ENCODE results near the gene BMX. TPM values are rescaled to one million over a fixed set of nuclear protein-coding genes. Genes with fewer than 3 reads are reported as not detected.
A peak's percentile ranks its signal among the peaks of the same experiment; 100 is the strongest.

The BMX gene
- polyA plus RNA-seq, 1 donor from 2014 or later: not detected

- Histone ChIP-seq H3K27me3 (ENCODE audit: insufficient read depth, low read depth, low read length) (no peaks in the 10 kb centered on the region), H3K9me3 (ENCODE audit: low read length) (no peaks in the 10 kb centered on the region), H2AFZ (ENCODE audit: low read depth, low read length) (no peak overlapping the region), H3K9ac (ENCODE audit: low read length) (no peak overlapping the region), H3K4me2 (ENCODE audit: low read length) (no peak overlapping the region), H3K79me2 (replicated peaks; ENCODE audit: insufficient read depth, low read length) (no peaks in the 10 kb centered on the region), H3K36me3 (ENCODE audit: insufficient read depth, low read length) (no peaks in the 10 kb centered on the region), H3F3A (ENCODE audit: insufficient read depth, low read length, poor library complexity, severe bottlenecking) (no peaks in the 10 kb centered on the region), H3K4me3 (ENCODE audit: low read length) (no peak overlapping the region), H4K20me1 (ENCODE audit: insufficient read depth) (no peaks in the 10 kb centered on the region), H3K27ac (ENCODE audit: low read length) (no peak overlapping the region), H3K9me2 (ENCODE audit: insufficient read depth, low read length) (no peaks in the 10 kb centered on the region)
- TF ChIP-seq EP300 (conservative IDR thresholded peaks at IDR 0.05; ENCODE audit: poor library complexity, severe bottlenecking): no peak
- no peak for TF ChIP-seq RAD21 (conservative IDR thresholded peaks at IDR 0.05)
- no peak for TF ChIP-seq EZH2 (IDR thresholded peaks at IDR 0.05; ENCODE audit: borderline replicate concordance, insufficient read depth, low read length, poor library complexity, severe bottlenecking)
- no peak for TF ChIP-seq POLR2AphosphoS5 (IDR thresholded peaks at IDR 0.05)
- TF ChIP-seq, protein P1, sequence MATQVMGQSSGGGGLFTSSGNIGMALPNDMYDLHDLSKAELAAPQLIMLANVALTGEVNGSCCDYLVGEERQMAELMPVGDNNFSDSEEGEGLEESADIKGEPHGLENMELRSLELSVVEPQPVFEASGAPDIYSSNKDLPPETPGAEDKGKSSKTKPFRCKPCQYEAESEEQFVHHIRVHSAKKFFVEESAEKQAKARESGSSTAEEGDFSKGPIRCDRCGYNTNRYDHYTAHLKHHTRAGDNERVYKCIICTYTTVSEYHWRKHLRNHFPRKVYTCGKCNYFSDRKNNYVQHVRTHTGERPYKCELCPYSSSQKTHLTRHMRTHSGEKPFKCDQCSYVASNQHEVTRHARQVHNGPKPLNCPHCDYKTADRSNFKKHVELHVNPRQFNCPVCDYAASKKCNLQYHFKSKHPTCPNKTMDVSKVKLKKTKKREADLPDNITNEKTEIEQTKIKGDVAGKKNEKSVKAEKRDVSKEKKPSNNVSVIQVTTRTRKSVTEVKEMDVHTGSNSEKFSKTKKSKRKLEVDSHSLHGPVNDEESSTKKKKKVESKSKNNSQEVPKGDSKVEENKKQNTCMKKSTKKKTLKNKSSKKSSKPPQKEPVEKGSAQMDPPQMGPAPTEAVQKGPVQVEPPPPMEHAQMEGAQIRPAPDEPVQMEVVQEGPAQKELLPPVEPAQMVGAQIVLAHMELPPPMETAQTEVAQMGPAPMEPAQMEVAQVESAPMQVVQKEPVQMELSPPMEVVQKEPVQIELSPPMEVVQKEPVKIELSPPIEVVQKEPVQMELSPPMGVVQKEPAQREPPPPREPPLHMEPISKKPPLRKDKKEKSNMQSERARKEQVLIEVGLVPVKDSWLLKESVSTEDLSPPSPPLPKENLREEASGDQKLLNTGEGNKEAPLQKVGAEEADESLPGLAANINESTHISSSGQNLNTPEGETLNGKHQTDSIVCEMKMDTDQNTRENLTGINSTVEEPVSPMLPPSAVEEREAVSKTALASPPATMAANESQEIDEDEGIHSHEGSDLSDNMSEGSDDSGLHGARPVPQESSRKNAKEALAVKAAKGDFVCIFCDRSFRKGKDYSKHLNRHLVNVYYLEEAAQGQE (IDR thresholded peaks at IDR 0.05; ENCODE audit: borderline replicate concordance): no peak
Measured at GRCh38 chrX:15465896-15466651, 34.5 kb upstream of the BMX start.

GRCh38 chrX:15468036-15468435, 32.6 kb upstream of the BMX start:
- Histone ChIP-seq H3K36me3 (ENCODE audit: insufficient read depth, low read length) (no peaks in the 10 kb centered on the region), H3K9ac (ENCODE audit: low read length) (no peak overlapping the region), H3F3A (ENCODE audit: insufficient read depth, low read length, poor library complexity, severe bottlenecking) (no peaks in the 10 kb centered on the region), H2AFZ (ENCODE audit: low read depth, low read length) (no peak overlapping the region), H3K9me3 (ENCODE audit: low read length) (no peaks in the 10 kb centered on the region), H3K27ac (ENCODE audit: low read length) (no peak overlapping the region), H3K4me3 (ENCODE audit: low read length) (no peak overlapping the region), H4K20me1 (ENCODE audit: insufficient read depth) (no peaks in the 10 kb centered on the region), H3K79me2 (replicated peaks; ENCODE audit: insufficient read depth, low read length) (no peaks in the 10 kb centered on the region), H3K27me3 (ENCODE audit: insufficient read depth, low read depth, low read length) (no peaks in the 10 kb centered on the region), H3K9me2 (ENCODE audit: insufficient read depth, low read length) (no peaks in the 10 kb centered on the region), H3K4me2 (ENCODE audit: low read length) (no peak overlapping the region)
- no peak for TF ChIP-seq MXI1 (conservative IDR thresholded peaks at IDR 0.05; ENCODE audit: poor library complexity, severe bottlenecking)
- TF ChIP-seq SMC3 (conservative IDR thresholded peaks at IDR 0.05; ENCODE audit: poor library complexity): peak; percentile 69
- peak; percentile 54 for TF ChIP-seq CTCF (IDR thresholded peaks at IDR 0.05; ENCODE audit: poor library complexity, severe bottlenecking)
- TF ChIP-seq EZH2 (IDR thresholded peaks at IDR 0.05; ENCODE audit: borderline replicate concordance, insufficient read depth, low read length, poor library complexity, severe bottlenecking): no peak
- TF ChIP-seq EP300 (conservative IDR thresholded peaks at IDR 0.05; ENCODE audit: poor library complexity, severe bottlenecking): no peak
- peak; percentile 59 for TF ChIP-seq RAD21 (conservative IDR thresholded peaks at IDR 0.05)

All from neural cell (in vitro differentiated cells).